GM06990 (cell line): Measurements from ENCODE around the gene LTBP2.

Experiments
- DNase-seq: peaks from one replicate; pipeline ENCODE4 v3.0.0-alpha.2; 2011; ENCODE audit not compliant: insufficient read length; ENCODE audit errors: extremely low read depth
- H3K27me3 ChIP-seq: replicated peaks from 2 replicates; pipeline ENCODE4 v1.6.0; 2011; ENCODE audit warnings: low read length; ENCODE audit not compliant: control insufficient read depth, insufficient read depth
- H3K36me3 ChIP-seq: 2 replicates; pipeline ENCODE4 v1.5.1; 2011; ENCODE audit warnings: low read length; ENCODE audit not compliant: control insufficient read depth, insufficient read depth
- H3K4me3 ChIP-seq: replicated peaks from 2 replicates; pipeline ENCODE4 v1.5.1; 2011; ENCODE audit warnings: low read depth, mild to moderate bottlenecking, control low read depth, low read length
- TF ChIP-seq, protein P1 (sequence below): IDR thresholded peaks from 2 replicates; pipeline ENCODE4 v1.5.1; 2011; ENCODE audit warnings: low read length, control low read depth, mild to moderate bottlenecking, inconsistent platforms; ENCODE audit not compliant: insufficient read depth, poor library complexity, severe bottlenecking

LTBP2 gene

DNA sequence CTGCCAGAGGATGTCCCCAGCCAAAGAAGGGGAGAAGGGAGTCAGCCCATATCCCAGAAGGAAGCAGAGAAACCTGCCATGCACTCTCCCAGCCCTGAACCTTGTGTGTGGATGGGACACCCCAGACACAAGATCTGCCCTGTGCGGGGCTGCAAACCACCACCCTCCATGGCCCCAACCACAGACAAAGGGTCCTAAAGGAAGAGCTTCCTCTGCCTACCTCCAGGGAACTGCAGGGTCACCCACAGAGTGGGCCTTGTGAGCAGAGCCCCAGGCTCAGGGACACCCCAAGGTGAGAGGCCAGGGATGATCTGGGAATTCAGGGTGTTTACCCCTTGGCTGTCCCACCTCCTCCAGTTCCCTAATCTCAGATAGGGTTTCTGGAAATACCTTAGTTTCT is 62.0 kb downstream of the LTBP2 start:
- DNase-seq = no peak
- Histone ChIP-seq H3K27me3 (peaks cover 3% of the 10 kb centered on the region), H3K36me3 (no peaks in the 10 kb centered on the region), H3K4me3 (no peak overlapping the region)
- TF ChIP-seq, protein P1, sequence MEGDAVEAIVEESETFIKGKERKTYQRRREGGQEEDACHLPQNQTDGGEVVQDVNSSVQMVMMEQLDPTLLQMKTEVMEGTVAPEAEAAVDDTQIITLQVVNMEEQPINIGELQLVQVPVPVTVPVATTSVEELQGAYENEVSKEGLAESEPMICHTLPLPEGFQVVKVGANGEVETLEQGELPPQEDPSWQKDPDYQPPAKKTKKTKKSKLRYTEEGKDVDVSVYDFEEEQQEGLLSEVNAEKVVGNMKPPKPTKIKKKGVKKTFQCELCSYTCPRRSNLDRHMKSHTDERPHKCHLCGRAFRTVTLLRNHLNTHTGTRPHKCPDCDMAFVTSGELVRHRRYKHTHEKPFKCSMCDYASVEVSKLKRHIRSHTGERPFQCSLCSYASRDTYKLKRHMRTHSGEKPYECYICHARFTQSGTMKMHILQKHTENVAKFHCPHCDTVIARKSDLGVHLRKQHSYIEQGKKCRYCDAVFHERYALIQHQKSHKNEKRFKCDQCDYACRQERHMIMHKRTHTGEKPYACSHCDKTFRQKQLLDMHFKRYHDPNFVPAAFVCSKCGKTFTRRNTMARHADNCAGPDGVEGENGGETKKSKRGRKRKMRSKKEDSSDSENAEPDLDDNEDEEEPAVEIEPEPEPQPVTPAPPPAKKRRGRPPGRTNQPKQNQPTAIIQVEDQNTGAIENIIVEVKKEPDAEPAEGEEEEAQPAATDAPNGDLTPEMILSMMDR = no peak

DNA sequence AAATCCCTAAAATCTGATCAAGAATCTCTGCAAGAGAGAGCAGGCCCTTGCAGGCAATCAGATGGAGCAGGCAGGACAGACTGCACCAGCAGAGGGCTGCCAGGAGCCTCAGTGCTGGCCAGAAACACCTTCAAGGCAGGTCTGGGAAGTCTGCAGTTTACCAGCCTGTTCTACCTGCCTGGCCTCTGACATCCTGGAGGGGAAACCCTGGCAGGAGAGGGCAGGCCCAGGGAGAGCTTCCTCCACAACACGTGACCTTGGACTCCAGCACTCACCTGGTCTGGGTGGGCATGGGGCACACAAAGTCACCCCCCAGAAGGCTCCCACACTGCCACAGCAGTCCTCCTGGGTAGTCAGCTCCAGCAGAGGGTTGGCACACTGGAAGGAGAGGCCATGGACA is 62.4 kb downstream of the LTBP2 start:
- no peak for DNase-seq
- H3K27me3 ChIP-seq = peaks cover 3% of the 10 kb centered on the region

DNA sequence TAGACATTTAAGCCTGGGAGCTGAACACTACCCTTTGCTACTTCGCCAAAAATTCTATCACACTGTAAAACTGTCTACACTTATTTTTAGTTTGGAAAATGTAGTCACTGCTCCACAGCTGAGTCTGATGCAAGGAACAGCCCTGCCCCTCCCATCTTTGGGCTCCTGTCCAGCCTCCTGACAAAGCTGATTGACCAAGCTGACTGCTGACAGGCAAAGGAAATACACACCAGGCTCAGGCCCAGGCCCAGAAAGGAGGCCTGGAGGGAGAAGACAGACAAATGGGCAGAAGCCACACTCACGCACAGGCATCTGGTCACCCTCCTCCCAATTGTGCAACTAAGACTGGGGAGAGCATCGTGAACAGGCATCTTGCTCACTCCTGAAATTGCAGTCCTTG is 63.2 kb downstream of the LTBP2 start:
- no peaks in the 10 kb centered on the region for H3K36me3 ChIP-seq
- TF ChIP-seq, protein P1 = no peak
- peaks cover 3% of the 10 kb centered on the region for H3K27me3 ChIP-seq
- no peak overlapping the region for H3K4me3 ChIP-seq
- DNase-seq = no peak

More for the DNA sequence above, 62.4 kb downstream of the LTBP2 start:
- Histone ChIP-seq H3K36me3 (no peaks in the 10 kb centered on the region), H3K4me3 (no peak overlapping the region)
- TF ChIP-seq, protein P1 = peak; percentile 22

DNA sequence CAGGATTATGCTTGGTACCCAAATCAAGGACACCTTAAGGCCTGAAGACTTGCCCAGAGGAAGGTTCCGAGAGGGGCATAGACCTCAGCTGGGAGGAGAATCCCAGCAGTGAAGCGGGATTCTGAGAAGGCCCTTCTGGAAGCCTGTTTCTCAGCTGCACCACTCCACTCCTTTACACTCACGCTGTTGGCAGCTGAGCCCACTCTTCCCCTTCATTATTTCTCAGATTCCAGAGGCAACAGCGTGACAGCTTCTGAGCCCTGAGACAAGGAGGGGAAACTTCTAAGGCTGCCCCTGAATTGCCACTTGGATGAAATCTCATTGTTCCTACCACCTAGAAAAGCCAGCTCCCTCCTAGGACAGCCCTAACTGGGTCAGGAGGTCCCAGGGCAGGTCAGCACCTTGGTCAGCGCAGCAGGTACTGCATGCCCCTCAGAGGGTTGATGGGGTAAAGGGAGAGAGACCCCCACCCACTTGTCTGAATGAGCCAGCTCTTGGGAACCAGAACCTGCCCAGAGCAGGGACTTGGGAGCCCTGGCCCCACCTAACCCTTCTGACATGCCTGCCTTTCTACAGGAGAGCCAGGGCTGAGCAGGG is 64.6 kb downstream of the LTBP2 start:
- no peak overlapping the region for H3K4me3 ChIP-seq

DNA sequence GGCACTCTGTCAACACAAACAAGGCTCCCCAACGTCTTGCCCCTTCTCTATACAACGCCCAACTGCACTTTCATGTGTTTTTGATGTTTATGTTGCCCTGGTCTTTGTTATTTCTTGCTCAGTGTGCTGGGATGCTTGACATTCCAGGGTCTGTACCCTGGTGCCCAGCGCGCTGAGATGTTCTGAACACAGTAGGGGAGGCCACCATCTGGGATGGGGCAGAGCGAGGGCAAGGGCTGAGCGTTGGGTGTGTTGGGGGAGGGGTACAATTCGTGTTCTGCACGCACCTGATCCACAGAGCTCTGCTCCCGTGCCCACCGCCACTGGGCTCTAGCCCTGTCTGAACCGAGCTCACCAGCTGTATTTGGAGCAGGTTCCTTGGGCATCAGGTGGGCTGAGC is 65.6 kb downstream of the LTBP2 start:
- DNase-seq = no peak
- no peaks in the 10 kb centered on the region for H3K36me3 ChIP-seq
- TF ChIP-seq, protein P1 = no peak
- H3K27me3 ChIP-seq = peaks cover 5% of the 10 kb centered on the region
- no peak overlapping the region for H3K4me3 ChIP-seq

More for the DNA sequence above, 64.6 kb downstream of the LTBP2 start:
- Histone ChIP-seq H3K36me3 (no peaks in the 10 kb centered on the region), H3K27me3 (peaks cover 3% of the 10 kb centered on the region)
- no peak for DNase-seq
- TF ChIP-seq, protein P1 = no peak

DNA sequence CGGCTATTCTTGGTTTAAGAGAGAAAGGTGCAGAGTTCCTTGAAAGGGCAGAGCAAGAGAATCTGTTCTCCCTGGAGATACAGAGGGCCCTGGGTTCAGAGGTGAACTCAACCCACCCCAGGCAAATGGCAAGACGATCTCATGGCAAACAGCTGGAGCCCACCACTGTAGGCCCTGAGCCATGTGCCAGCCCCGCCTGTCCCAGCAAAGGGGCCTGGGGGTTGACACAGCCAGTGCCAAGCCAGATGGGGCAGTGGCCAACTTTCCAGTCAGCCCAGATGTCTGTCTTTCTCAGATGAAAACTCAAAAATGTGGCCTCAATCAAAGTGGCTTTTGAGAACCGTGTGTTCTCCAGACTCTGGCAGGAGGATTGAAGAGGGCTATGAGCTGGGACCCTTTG is 66.7 kb downstream of the LTBP2 start:
- no peak overlapping the region for H3K4me3 ChIP-seq
- TF ChIP-seq, protein P1 = no peak
- H3K36me3 ChIP-seq = no peaks in the 10 kb centered on the region
- DNase-seq = no peak
- peaks cover 5% of the 10 kb centered on the region for H3K27me3 ChIP-seq
